Daoy (cell line): ENCODE data around the gene C2orf72. TPM values are rescaled to one million over a fixed set of nuclear protein-coding genes. Genes with fewer than 3 reads are reported as not detected.
A peak's percentile ranks its signal among the peaks of the same experiment; 100 is the strongest.

Experiments used
- DNase-seq: peaks from one replicate; pipeline ENCODE4 v3.0.0-alpha.2; 2015; ENCODE audit warnings: low read depth
- total RNA-seq: library from RNA; depleted of rRNA; stranded (reverse); fragments of >200 nt; shearing (Covaris generic); gene quantifications from 2 replicates; pipeline ENCODE4 v1.2.3, GENCODE V29; 2014; rRNA removed

Gene C2orf72
- total RNA-seq, 1 experiment from 2014 or later = 0.57 TPM

GRCh38 chr2:231068525-231069222 is 31.4 kb downstream of the C2orf72 start:
- peak; percentile 38 for DNase-seq

GRCh38 chr2:231069379-231070054 is 32.2 kb downstream of the C2orf72 start:
- DNase-seq = no peak

GRCh38 chr2:231084565-231084964 is 47.2 kb downstream of the C2orf72 start:
- no peak for DNase-seq

GRCh38 chr2:231088754-231089153 is 51.4 kb downstream of the C2orf72 start:
- no peak for DNase-seq

GRCh38 chr2:231093933-231094332 is 56.6 kb downstream of the C2orf72 start:
- no peak for DNase-seq

GRCh38 chr2:231094736-231095346 is 57.5 kb downstream of the C2orf72 start:
- no peak for DNase-seq

Other genes starting within 250 kb of the C2orf72 start
- gene ITM2C, start 172.6 kb upstream of the C2orf72 start, total RNA-seq = 41.8 and 41.9 TPM in 2 replicates
- gene GPR55, start 112.3 kb upstream of the C2orf72 start, total RNA-seq = not detected in 2 replicates
- gene SPATA3, start 41.4 kb upstream of the C2orf72 start, total RNA-seq = not detected in 2 replicates
- 180 and 196 TPM in 2 replicates for gene PSMD1, start 19.3 kb downstream of the C2orf72 start, total RNA-seq
- gene HTR2B, start 87.5 kb downstream of the C2orf72 start, total RNA-seq = not detected in 2 replicates
- 38.3 and 39.4 TPM in 2 replicates for gene ARMC9, start 161.1 kb downstream of the C2orf72 start, total RNA-seq